HEK293 (cell line): ENCODE measurements around the gene SMAD2.
A peak's percentile ranks its signal among the peaks of the same experiment; 100 is the strongest.

Experiments
- CTCF ChIA-PET: fragments of 350-600 bp; formaldehyde crosslinking; extraction: SDS; loops from one replicate; lab custom pipeline; 2021; ENCODE audit warnings: antibody characterized with exemption; lab: Yijun Ruan, JAX
- POLR2A ChIA-PET: fragments of 300-600 bp; formaldehyde crosslinking; extraction: SDS; loops from one replicate; lab custom pipeline; 2020; ENCODE audit warnings: antibody characterized with exemption, inconsistent platforms; lab: Yijun Ruan, JAX
- H3K27ac ChIP-seq: fragments of 200-500 bp; sonication (Bioruptor generic); 2 replicates; pipeline ENCODE4 v1.5.1; 2014; ENCODE audit warnings: low read depth, low read length, control low read depth, inconsistent platforms; ENCODE audit errors: extremely low read depth
- H3K36me3 ChIP-seq, 2 experiments: fragments of 200-500 bp in 1 of 2; sonication (Bioruptor generic) in 1 of 2; 1 replicate in 1 of 2; 2 replicates in 1 of 2; pipeline ENCODE4 v1.5.1; 2014 to 2017; ENCODE audit warnings: inconsistent platforms in 2 of 2, low read length in 2 of 2; ENCODE audit not compliant: control insufficient read depth in 2 of 2, insufficient read depth in 1 of 2
- H3K4me1 ChIP-seq: fragments of 200-500 bp; sonication (Bioruptor generic); 2 replicates; pipeline ENCODE4 v1.5.1; 2014; ENCODE audit warnings: mild to moderate bottlenecking, low read length, inconsistent platforms; ENCODE audit not compliant: control insufficient read depth, insufficient read depth
- H3K4me3 ChIP-seq: 2 replicates; pipeline ENCODE4 v1.5.1; 2011; ENCODE audit warnings: low read depth, mild to moderate bottlenecking, control low read depth, low read length, moderate library complexity
- H3K9me3 ChIP-seq: fragments of 200-500 bp; sonication (Bioruptor generic); 2 replicates; pipeline ENCODE4 v1.5.1; 2014; ENCODE audit warnings: low read depth, low read length, inconsistent platforms; ENCODE audit not compliant: control insufficient read depth, insufficient read depth
- HOXD13 ChIP-seq: sonication (generic); formaldehyde crosslinking; IDR thresholded peaks from 2 replicates; pipeline ENCODE4 v1.8.0; 2022; ENCODE audit warnings: missing genetic modification reagents, borderline replicate concordance
- KLF10 ChIP-seq: fragments of 450-650 bp; IDR thresholded peaks from 2 replicates; pipeline ENCODE4 v1.5.1; 2018; ENCODE audit warnings: missing biosample characterization, mild to moderate bottlenecking, missing genetic modification characterization
- MZF1 ChIP-seq: fragments of 450-650 bp; formaldehyde crosslinking; IDR thresholded peaks from 2 replicates; pipeline ENCODE4 v1.5.1; 2017; ENCODE audit warnings: missing biosample characterization, missing genetic modification characterization, borderline replicate concordance
- OSR2 ChIP-seq: fragments of 450-650 bp; formaldehyde crosslinking; IDR thresholded peaks from 2 replicates; pipeline ENCODE4 v1.5.1; 2016; ENCODE audit warnings: missing biosample characterization, missing genetic modification characterization
- SP7 ChIP-seq: fragments of 450-650 bp; formaldehyde crosslinking; IDR thresholded peaks from 2 replicates; pipeline ENCODE4 v1.5.1; 2016; ENCODE audit warnings: missing biosample characterization, missing genetic modification characterization
- ZBTB21 ChIP-seq: fragments of 450-650 bp; formaldehyde crosslinking; IDR thresholded peaks from 2 replicates; pipeline ENCODE4 v1.5.1; 2017; ENCODE audit warnings: missing biosample characterization, missing genetic modification characterization
- ZNF121 ChIP-seq: fragments of 450-650 bp; formaldehyde crosslinking; IDR thresholded peaks from 2 replicates; pipeline ENCODE4 v1.5.1; 2016; ENCODE audit warnings: missing biosample characterization, missing genetic modification characterization
- ZNF175 ChIP-seq: fragments of 450-650 bp; formaldehyde crosslinking; IDR thresholded peaks from 2 replicates; pipeline ENCODE4 v1.5.1; 2016; ENCODE audit warnings: missing biosample characterization, missing genetic modification characterization
- ZNF266 ChIP-seq: fragments of 450-650 bp; formaldehyde crosslinking; IDR thresholded peaks from 2 replicates; pipeline ENCODE4 v1.5.1; 2016; ENCODE audit warnings: missing biosample characterization, missing genetic modification characterization, low read depth
- ZNF335 ChIP-seq: fragments of 450-650 bp; formaldehyde crosslinking; conservative IDR thresholded peaks from 2 replicates; pipeline ENCODE4 v1.5.1; 2016; ENCODE audit warnings: missing biosample characterization, missing genetic modification characterization
- ZNF366 ChIP-seq: fragments of 450-650 bp; formaldehyde crosslinking; conservative IDR thresholded peaks from 2 replicates; pipeline ENCODE4 v1.5.1; 2016; ENCODE audit warnings: missing biosample characterization, missing genetic modification characterization
- ZNF529 ChIP-seq: fragments of 450-650 bp; formaldehyde crosslinking; IDR thresholded peaks from 2 replicates; pipeline ENCODE4 v1.5.1; 2017; ENCODE audit warnings: missing genetic modification characterization, missing biosample characterization; ENCODE audit not compliant: insufficient replicate concordance
- ZNF785 ChIP-seq: fragments of 450-650 bp; formaldehyde crosslinking; IDR thresholded peaks from 2 replicates; pipeline ENCODE4 v1.5.1; 2016; ENCODE audit warnings: missing biosample characterization, missing genetic modification characterization
- ZNF830 ChIP-seq: fragments of 450-650 bp; IDR thresholded peaks from 2 replicates; pipeline ENCODE4 v1.5.0; 2018; ENCODE audit warnings: missing biosample characterization, missing genetic modification characterization, low read depth, mild to moderate bottlenecking, moderate library complexity
- TF ChIP-seq, protein P1 (sequence below): fragments of 450-650 bp; formaldehyde crosslinking; IDR thresholded peaks from 2 replicates; pipeline ENCODE4 v1.5.1; 2016; ENCODE audit warnings: missing biosample characterization, missing genetic modification characterization
- TF ChIP-seq, protein P2 (sequence below): fragments of 450-650 bp; formaldehyde crosslinking; IDR thresholded peaks from 2 replicates; pipeline ENCODE4 v1.5.1; 2016; ENCODE audit warnings: missing biosample characterization, missing genetic modification characterization
- TF ChIP-seq, protein P3 (sequence below): fragments of 450-650 bp; IDR thresholded peaks from 2 replicates; pipeline ENCODE4 v1.5.1; 2018; ENCODE audit warnings: missing biosample characterization, mild to moderate bottlenecking, missing genetic modification characterization
- TF ChIP-seq, protein P4 (sequence below): fragments of 450-650 bp; formaldehyde crosslinking; IDR thresholded peaks from 2 replicates; pipeline ENCODE4 v1.5.1; 2016; ENCODE audit warnings: missing biosample characterization, missing genetic modification characterization
- TF ChIP-seq, protein P5 (sequence below): fragments of 450-650 bp; formaldehyde crosslinking; IDR thresholded peaks from 2 replicates; pipeline ENCODE4 v1.5.1; 2017; ENCODE audit warnings: missing biosample characterization, missing genetic modification characterization
- TF ChIP-seq, protein P6 (sequence below): fragments of 450-650 bp; formaldehyde crosslinking; IDR thresholded peaks from 2 replicates; pipeline ENCODE4 v1.5.1; 2016; ENCODE audit warnings: missing biosample characterization, missing genetic modification characterization
- TF ChIP-seq, protein P7 (sequence below): fragments of 450-650 bp; formaldehyde crosslinking; IDR thresholded peaks from 2 replicates; pipeline ENCODE4 v1.5.1; 2016; ENCODE audit warnings: missing biosample characterization, missing genetic modification characterization, low read depth
- TF ChIP-seq, protein P8 (sequence below): fragments of 450-650 bp; formaldehyde crosslinking; IDR thresholded peaks from 2 replicates; pipeline ENCODE4 v1.5.1; 2017; ENCODE audit warnings: missing biosample characterization, missing genetic modification characterization

The SMAD2 gene

DNA sequence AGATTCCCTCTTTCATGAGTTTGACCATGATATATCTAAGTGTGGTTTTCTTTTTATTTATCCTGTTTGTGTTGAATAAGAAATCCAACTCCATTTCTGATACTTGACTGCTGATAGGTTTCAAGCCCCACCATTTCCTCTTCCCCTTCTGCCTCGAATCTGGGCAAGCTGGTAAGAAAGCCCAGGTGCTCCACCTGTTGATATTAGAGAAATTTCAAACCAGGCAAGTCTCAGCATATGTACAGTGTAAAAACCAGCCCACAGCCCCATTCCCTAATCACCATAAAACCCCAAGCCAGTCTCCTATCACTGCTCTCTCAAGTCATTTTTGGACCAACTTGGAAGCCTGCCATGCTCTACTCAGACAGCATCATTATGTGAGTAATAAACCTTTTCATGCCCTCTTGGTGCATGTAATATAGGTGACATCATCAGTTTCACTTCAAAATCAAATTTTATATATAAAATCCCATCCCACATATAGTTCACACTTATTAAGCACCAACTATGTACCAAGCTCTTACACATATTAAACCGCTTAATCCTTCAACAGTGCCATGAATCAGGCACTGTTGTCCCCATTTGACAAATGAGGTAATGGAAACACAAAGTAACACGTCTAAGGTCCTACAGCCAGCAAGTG lies 46.6 kb downstream of the SMAD2 start:
- 0 out of 2 replicates have a peak overlapping the region, but pooled peaks have one; percentile 11 for H3K27ac ChIP-seq
- ChIA-PET CTCF (interaction anchor here (0.7 to 2.1 kb wide), 4 partner anchors 10 to 814 kb away, joined by 3 to 13 read pairs (median 7); no protein-coding TSS in a partner anchor), POLR2A (no interaction called here)
- no peaks in the 10 kb centered on the region for H3K9me3 ChIP-seq
- H3K4me1 ChIP-seq: peaks cover 18% of the 10 kb centered on the region
- peaks cover 3% of the 10 kb centered on the region in 2 experiments; a peak in 2 of 3 replicates for H3K36me3 ChIP-seq
- H3K4me3 ChIP-seq: no peak overlapping the region
- 0 out of 2 replicates have a peak, but pooled peaks have one; percentile 14 for TF ChIP-seq OSR2 (tag by site-specific recombination)
- TF ChIP-seq, protein P1, sequence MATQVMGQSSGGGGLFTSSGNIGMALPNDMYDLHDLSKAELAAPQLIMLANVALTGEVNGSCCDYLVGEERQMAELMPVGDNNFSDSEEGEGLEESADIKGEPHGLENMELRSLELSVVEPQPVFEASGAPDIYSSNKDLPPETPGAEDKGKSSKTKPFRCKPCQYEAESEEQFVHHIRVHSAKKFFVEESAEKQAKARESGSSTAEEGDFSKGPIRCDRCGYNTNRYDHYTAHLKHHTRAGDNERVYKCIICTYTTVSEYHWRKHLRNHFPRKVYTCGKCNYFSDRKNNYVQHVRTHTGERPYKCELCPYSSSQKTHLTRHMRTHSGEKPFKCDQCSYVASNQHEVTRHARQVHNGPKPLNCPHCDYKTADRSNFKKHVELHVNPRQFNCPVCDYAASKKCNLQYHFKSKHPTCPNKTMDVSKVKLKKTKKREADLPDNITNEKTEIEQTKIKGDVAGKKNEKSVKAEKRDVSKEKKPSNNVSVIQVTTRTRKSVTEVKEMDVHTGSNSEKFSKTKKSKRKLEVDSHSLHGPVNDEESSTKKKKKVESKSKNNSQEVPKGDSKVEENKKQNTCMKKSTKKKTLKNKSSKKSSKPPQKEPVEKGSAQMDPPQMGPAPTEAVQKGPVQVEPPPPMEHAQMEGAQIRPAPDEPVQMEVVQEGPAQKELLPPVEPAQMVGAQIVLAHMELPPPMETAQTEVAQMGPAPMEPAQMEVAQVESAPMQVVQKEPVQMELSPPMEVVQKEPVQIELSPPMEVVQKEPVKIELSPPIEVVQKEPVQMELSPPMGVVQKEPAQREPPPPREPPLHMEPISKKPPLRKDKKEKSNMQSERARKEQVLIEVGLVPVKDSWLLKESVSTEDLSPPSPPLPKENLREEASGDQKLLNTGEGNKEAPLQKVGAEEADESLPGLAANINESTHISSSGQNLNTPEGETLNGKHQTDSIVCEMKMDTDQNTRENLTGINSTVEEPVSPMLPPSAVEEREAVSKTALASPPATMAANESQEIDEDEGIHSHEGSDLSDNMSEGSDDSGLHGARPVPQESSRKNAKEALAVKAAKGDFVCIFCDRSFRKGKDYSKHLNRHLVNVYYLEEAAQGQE (tag by site-specific recombination): no peak
- 0 out of 2 replicates have a peak, but pooled peaks have one; percentile 22 for TF ChIP-seq KLF10
- TF ChIP-seq, protein P2, sequence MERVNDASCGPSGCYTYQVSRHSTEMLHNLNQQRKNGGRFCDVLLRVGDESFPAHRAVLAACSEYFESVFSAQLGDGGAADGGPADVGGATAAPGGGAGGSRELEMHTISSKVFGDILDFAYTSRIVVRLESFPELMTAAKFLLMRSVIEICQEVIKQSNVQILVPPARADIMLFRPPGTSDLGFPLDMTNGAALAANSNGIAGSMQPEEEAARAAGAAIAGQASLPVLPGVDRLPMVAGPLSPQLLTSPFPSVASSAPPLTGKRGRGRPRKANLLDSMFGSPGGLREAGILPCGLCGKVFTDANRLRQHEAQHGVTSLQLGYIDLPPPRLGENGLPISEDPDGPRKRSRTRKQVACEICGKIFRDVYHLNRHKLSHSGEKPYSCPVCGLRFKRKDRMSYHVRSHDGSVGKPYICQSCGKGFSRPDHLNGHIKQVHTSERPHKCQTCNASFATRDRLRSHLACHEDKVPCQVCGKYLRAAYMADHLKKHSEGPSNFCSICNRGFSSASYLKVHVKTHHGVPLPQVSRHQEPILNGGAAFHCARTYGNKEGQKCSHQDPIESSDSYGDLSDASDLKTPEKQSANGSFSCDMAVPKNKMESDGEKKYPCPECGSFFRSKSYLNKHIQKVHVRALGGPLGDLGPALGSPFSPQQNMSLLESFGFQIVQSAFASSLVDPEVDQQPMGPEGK: 0 out of 2 replicates have a peak, but pooled peaks have one; percentile 19
- TF ChIP-seq HOXD13 (CRISPR knock-in tag): 0 out of 2 replicates have a peak, but pooled peaks have one; percentile 42
- TF ChIP-seq MZF1 (tag by site-specific recombination): peak; percentile 66
- peak; percentile 83 for TF ChIP-seq ZBTB21 (tag by site-specific recombination)
- TF ChIP-seq, protein P3, sequence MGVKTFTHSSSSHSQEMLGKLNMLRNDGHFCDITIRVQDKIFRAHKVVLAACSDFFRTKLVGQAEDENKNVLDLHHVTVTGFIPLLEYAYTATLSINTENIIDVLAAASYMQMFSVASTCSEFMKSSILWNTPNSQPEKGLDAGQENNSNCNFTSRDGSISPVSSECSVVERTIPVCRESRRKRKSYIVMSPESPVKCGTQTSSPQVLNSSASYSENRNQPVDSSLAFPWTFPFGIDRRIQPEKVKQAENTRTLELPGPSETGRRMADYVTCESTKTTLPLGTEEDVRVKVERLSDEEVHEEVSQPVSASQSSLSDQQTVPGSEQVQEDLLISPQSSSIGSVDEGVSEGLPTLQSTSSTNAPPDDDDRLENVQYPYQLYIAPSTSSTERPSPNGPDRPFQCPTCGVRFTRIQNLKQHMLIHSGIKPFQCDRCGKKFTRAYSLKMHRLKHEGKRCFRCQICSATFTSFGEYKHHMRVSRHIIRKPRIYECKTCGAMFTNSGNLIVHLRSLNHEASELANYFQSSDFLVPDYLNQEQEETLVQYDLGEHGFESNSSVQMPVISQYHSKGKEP: peak; percentile 68; the same call in 1 of the 2 replicates
- TF ChIP-seq ZNF785 (tag by site-specific recombination): no peak
- peak; percentile 73; the same call in 1 of the 2 replicates for TF ChIP-seq SP7 (tag by site-specific recombination)
- no peak for TF ChIP-seq ZNF830 (tag by site-specific recombination)
- TF ChIP-seq, protein P4, sequence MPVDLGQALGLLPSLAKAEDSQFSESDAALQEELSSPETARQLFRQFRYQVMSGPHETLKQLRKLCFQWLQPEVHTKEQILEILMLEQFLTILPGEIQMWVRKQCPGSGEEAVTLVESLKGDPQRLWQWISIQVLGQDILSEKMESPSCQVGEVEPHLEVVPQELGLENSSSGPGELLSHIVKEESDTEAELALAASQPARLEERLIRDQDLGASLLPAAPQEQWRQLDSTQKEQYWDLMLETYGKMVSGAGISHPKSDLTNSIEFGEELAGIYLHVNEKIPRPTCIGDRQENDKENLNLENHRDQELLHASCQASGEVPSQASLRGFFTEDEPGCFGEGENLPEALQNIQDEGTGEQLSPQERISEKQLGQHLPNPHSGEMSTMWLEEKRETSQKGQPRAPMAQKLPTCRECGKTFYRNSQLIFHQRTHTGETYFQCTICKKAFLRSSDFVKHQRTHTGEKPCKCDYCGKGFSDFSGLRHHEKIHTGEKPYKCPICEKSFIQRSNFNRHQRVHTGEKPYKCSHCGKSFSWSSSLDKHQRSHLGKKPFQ (tag by site-specific recombination): peak; percentile 55; the same call in 1 of the 2 replicates
- no peak for TF ChIP-seq ZNF121 (tag by site-specific recombination)
- TF ChIP-seq ZNF366: peak; percentile 69; the same call in 1 of the 2 replicates
- TF ChIP-seq ZNF175 (tag by site-specific recombination): no peak
- TF ChIP-seq, protein P5, sequence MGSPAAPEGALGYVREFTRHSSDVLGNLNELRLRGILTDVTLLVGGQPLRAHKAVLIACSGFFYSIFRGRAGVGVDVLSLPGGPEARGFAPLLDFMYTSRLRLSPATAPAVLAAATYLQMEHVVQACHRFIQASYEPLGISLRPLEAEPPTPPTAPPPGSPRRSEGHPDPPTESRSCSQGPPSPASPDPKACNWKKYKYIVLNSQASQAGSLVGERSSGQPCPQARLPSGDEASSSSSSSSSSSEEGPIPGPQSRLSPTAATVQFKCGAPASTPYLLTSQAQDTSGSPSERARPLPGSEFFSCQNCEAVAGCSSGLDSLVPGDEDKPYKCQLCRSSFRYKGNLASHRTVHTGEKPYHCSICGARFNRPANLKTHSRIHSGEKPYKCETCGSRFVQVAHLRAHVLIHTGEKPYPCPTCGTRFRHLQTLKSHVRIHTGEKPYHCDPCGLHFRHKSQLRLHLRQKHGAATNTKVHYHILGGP (tag by site-specific recombination): no peak
- TF ChIP-seq, protein P6, sequence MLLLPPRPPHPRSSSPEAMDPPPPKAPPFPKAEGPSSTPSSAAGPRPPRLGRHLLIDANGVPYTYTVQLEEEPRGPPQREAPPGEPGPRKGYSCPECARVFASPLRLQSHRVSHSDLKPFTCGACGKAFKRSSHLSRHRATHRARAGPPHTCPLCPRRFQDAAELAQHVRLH (tag by site-specific recombination): no peak
- peak; percentile 63 for TF ChIP-seq ZNF335 (tag by site-specific recombination)
- no peak for TF ChIP-seq ZNF266 (tag by site-specific recombination)
- TF ChIP-seq, protein P7, sequence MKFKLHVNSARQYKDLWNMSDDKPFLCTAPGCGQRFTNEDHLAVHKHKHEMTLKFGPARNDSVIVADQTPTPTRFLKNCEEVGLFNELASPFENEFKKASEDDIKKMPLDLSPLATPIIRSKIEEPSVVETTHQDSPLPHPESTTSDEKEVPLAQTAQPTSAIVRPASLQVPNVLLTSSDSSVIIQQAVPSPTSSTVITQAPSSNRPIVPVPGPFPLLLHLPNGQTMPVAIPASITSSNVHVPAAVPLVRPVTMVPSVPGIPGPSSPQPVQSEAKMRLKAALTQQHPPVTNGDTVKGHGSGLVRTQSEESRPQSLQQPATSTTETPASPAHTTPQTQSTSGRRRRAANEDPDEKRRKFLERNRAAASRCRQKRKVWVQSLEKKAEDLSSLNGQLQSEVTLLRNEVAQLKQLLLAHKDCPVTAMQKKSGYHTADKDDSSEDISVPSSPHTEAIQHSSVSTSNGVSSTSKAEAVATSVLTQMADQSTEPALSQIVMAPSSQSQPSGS: peak; percentile 97
- TF ChIP-seq ZNF529 (tag by site-specific recombination): no peak
- TF ChIP-seq, protein P8, sequence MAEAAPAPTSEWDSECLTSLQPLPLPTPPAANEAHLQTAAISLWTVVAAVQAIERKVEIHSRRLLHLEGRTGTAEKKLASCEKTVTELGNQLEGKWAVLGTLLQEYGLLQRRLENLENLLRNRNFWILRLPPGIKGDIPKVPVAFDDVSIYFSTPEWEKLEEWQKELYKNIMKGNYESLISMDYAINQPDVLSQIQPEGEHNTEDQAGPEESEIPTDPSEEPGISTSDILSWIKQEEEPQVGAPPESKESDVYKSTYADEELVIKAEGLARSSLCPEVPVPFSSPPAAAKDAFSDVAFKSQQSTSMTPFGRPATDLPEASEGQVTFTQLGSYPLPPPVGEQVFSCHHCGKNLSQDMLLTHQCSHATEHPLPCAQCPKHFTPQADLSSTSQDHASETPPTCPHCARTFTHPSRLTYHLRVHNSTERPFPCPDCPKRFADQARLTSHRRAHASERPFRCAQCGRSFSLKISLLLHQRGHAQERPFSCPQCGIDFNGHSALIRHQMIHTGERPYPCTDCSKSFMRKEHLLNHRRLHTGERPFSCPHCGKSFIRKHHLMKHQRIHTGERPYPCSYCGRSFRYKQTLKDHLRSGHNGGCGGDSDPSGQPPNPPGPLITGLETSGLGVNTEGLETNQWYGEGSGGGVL (tag by site-specific recombination): 0 out of 2 replicates have a peak, but pooled peaks have one; percentile 37
